ENCODE results near the gene BATF2.
A peak's percentile ranks its signal among the peaks of the same experiment; 100 is the strongest.
"Not testable (repeated sequence)": the region's sequence is repeated elsewhere in the genome, so short reads cannot be mapped to it uniquely, and the experiment has no call there.

Gene BATF2

DNA sequence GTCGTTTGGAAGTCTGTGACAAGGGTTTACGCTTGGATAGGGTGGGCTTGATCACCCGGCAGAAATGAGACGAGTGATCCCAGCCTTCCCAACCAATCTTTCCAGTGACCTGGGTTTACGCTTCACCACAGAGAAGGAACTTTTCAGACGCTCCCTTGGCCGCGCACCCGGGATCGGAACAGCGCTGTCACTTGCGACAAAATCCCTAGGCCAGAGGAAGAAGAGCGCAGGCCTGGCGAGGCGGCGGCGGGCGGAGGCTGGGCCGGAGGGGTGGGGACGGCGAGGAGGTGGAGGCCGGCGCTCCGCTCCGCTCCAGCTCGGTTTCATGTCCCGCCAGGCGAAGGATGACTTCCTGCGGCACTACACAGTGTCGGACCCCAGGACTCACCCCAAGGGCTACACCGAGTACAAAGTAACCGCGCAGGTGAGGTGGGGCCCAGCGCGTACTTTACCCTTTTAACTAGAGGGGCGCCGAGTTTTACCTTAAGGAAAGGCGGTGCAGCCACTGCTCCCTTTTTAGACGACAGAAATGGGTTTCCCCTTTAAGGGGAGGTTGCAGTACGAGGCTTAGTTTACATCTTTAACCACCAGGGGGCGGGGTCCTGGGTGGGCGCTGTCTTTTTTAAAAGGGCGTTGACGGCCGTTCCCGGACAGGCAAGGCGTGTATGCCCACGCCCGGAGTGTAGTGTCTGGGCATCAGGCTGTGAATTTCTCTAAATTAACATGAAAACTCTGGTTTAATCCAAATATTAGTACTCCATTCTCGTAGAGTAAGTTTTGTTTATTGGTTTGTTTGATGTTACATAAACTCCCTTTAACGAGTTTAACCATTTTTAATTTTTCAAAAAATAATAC, 30.7 kb upstream of the BATF2 start, which contains the start of gene SNX15:
TSS of gene SNX15 (plus strand) at position 227 of the 855 bp plus-strand sequence. CDS start at position 326, 99 bp downstream.
- peak within 1 kb of the TSS; percentile 66 for H3K4me3 ChIP-seq (ENCODE audit: low read length)
- no peaks in the 10 kb centered on the region for H3K9me3 ChIP-seq (ENCODE audit: insufficient read depth, low read depth, low read length)
- H3K9ac ChIP-seq (ENCODE audit: low read depth, low read length), result peak within 1 kb of the TSS; percentile 51; the same call in 1 of the 2 replicates
- H3K4me1 ChIP-seq (ENCODE audit: insufficient read depth, low read length), result peaks cover 5% of the 10 kb centered on the region; the same call in 1 of the 2 replicates
- H3K27me3 ChIP-seq (ENCODE audit: insufficient read depth, low read length), result no peaks in the 10 kb centered on the region
- H3K27ac ChIP-seq (ENCODE audit: low read length), result peak within 1 kb of the TSS; percentile 51
- H3K36me3 ChIP-seq (ENCODE audit: insufficient read depth, low read depth, low read length), result no peaks in the 10 kb centered on the region

DNA sequence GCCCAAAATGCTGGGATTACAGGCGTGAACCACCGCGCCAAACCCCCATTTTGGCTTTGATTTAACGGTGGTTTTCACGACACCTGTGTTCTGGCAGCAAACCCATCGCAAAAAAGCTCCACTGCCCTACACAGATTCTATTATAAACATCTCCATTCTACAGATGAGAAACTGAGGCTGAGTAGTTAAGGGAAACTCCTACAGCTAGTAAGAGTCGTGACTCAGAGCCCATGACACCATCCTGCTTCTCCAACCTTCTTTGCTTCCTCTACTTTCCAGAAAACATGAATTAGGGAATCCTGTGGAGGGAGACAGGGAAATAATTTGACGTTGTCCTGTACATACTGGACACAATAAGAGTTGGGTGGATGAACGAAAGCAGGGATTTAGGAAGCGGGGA, 30.0 kb upstream of the BATF2 start:
- no peak overlapping the region for H3K9ac ChIP-seq (ENCODE audit: low read depth, low read length)
- H3K4me3 ChIP-seq (ENCODE audit: low read length), result peak overlapping the region; percentile 66
- H3K36me3 ChIP-seq (ENCODE audit: insufficient read depth, low read depth, low read length), result peaks cover 5% of the 10 kb centered on the region; the same call in 1 of the 2 replicates
- no peaks in the 10 kb centered on the region for H3K9me3 ChIP-seq (ENCODE audit: insufficient read depth, low read depth, low read length)
- H3K27ac ChIP-seq (ENCODE audit: low read length), result no peak overlapping the region
- H3K4me1 ChIP-seq (ENCODE audit: insufficient read depth, low read length), result peaks cover 5% of the 10 kb centered on the region; the same call in 1 of the 2 replicates
- no peaks in the 10 kb centered on the region for H3K27me3 ChIP-seq (ENCODE audit: insufficient read depth, low read length)

DNA sequence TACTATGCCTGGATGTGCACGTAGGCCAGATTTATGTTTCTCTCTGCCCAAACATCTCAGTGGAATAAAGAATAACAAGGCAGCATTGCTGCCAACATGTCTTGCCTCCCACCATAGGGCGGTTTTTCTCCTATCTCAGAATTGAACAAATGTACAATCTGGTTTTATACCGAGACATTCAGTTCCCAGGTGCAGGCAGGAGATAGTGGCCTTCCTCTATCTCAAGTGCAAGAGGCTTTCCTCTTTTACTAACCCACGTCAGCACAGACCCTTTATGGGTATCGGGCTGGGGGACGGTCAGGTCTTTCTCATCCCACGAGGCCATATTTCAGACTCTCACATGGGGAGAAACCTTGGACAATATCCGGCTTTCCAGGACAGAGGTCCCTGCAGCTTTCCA, 26.7 kb upstream of the BATF2 start:
- H3K27me3 ChIP-seq (ENCODE audit: insufficient read depth, low read length); H3K9me3 ChIP-seq (ENCODE audit: insufficient read depth, low read depth, low read length); H3K9ac ChIP-seq (ENCODE audit: low read depth, low read length); H3K4me1 ChIP-seq (ENCODE audit: insufficient read depth, low read length); H3K27ac ChIP-seq (ENCODE audit: low read length); H3K4me3 ChIP-seq (ENCODE audit: low read length): not testable (repeated sequence)
- H3K36me3 ChIP-seq (ENCODE audit: insufficient read depth, low read depth, low read length), result peaks cover 27% of the 10 kb centered on the region

DNA sequence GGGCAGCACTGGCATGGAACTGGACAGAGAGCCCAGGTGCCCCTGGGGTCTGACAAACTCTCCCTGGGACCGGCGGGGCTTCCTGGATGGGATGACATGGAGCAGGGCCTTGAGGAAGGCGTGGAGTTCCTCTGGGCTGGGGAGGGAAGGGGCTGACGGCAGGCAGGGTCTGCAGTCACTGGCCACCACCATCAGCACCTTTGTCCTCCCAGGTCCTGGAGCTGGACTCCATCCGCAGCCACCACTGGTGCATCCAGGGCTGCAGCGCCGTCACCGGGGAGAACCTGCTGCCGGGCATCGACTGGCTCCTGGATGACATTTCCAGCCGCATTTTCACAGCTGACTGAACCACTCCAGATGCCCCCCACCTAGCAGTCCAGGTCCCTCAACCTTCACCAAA, 24.7 kb upstream of the BATF2 start:
- no peaks in the 10 kb centered on the region for H3K4me1 ChIP-seq (ENCODE audit: insufficient read depth, low read length)
- no peaks in the 10 kb centered on the region for H3K27me3 ChIP-seq (ENCODE audit: insufficient read depth, low read length)
- no peak overlapping the region for H3K27ac ChIP-seq (ENCODE audit: low read length)
- H3K9ac ChIP-seq (ENCODE audit: low read depth, low read length), result no peak overlapping the region
- no peaks in the 10 kb centered on the region for H3K9me3 ChIP-seq (ENCODE audit: insufficient read depth, low read depth, low read length)
- no peak overlapping the region for H3K4me3 ChIP-seq (ENCODE audit: low read length)
- H3K36me3 ChIP-seq (ENCODE audit: insufficient read depth, low read depth, low read length), result peaks cover 37% of the 10 kb centered on the region

DNA sequence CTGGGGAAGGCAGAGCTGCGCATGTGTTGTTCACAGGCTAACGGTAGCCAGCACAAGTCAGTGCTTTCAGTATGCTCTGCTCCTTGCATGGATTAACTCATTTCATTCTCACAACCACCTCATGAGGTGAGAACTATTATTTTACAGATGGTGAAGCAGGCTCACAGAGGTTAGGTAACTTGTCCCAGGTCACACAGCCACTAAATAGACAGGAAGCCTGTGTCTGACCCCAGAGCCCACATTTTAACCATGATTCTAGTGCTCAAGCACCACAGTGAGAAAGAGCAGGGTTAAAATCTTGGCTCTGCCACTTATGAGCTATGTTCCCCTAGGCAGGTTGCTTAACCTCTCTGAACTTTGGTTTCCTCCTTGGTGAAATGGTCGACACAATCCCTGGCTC, 24.2 kb upstream of the BATF2 start:
- peaks cover 37% of the 10 kb centered on the region for H3K36me3 ChIP-seq (ENCODE audit: insufficient read depth, low read depth, low read length)
- no peaks in the 10 kb centered on the region for H3K27me3 ChIP-seq (ENCODE audit: insufficient read depth, low read length)
- H3K4me1 ChIP-seq (ENCODE audit: insufficient read depth, low read length), result no peaks in the 10 kb centered on the region
- H3K4me3 ChIP-seq (ENCODE audit: low read length), result no peak overlapping the region
- H3K9ac ChIP-seq (ENCODE audit: low read depth, low read length), result no peak overlapping the region
- no peak overlapping the region for H3K27ac ChIP-seq (ENCODE audit: low read length)
- no peaks in the 10 kb centered on the region for H3K9me3 ChIP-seq (ENCODE audit: insufficient read depth, low read depth, low read length)

DNA sequence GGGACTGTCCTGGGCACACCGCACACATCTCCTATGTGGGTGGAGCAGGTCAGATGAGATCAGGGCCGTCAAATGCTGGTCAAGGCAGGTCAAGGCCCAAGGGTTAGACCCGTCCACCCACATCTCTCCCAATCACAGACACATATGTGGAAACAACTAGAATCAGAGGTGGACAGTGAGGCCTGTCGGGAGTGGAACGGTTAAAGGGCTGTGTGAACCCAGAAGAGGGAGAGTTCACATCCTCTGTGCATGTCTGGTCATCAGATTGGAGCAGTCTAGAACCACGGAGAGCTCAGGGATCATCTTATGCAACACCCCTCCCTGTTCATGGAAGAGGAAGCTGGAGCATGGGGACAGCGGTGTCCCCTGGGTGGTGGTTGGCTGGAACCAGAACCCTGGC, 23.1 kb upstream of the BATF2 start:
- no peak overlapping the region for H3K27ac ChIP-seq (ENCODE audit: low read length)
- H3K9ac ChIP-seq (ENCODE audit: low read depth, low read length), result no peak overlapping the region
- H3K36me3 ChIP-seq (ENCODE audit: insufficient read depth, low read depth, low read length), result peaks cover 37% of the 10 kb centered on the region
- H3K27me3 ChIP-seq (ENCODE audit: insufficient read depth, low read length), result no peaks in the 10 kb centered on the region
- H3K9me3 ChIP-seq (ENCODE audit: insufficient read depth, low read depth, low read length), result no peaks in the 10 kb centered on the region
- no peaks in the 10 kb centered on the region for H3K4me1 ChIP-seq (ENCODE audit: insufficient read depth, low read length)
- no peak overlapping the region for H3K4me3 ChIP-seq (ENCODE audit: low read length)

DNA sequence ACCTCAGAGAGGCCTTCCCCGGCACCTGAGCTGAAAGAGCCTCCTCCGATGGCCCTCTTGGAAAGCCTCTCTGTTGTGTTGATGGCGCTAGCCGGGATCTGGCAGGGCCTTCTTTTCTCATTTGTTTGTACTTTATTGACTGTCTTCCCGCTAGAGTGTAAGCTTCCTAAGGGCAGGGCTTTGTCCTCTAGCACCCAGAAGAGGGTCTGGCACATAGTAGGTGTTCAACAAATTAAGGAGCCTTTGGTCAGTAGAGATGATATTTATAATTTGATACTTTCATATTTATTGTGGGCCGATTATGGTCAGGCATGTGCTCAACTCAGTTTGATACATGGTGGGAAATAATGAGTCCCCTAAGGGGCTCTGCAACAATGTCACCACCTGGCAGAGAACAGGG, 21.2 kb upstream of the BATF2 start:
- Histone ChIP-seq H3K4me1 (ENCODE audit: insufficient read depth, low read length) (0 out of 2 replicates have a peak, but pooled peaks cover 3% of the 10 kb centered on the region), H3K4me3 (ENCODE audit: low read length) (no peak overlapping the region), H3K9ac (ENCODE audit: low read depth, low read length) (no peak overlapping the region), H3K9me3 (ENCODE audit: insufficient read depth, low read depth, low read length) (no peaks in the 10 kb centered on the region), H3K27ac (ENCODE audit: low read length) (no peak overlapping the region), H3K27me3 (ENCODE audit: insufficient read depth, low read length) (no peaks in the 10 kb centered on the region), H3K36me3 (ENCODE audit: insufficient read depth, low read depth, low read length) (peaks cover 37% of the 10 kb centered on the region)

DNA sequence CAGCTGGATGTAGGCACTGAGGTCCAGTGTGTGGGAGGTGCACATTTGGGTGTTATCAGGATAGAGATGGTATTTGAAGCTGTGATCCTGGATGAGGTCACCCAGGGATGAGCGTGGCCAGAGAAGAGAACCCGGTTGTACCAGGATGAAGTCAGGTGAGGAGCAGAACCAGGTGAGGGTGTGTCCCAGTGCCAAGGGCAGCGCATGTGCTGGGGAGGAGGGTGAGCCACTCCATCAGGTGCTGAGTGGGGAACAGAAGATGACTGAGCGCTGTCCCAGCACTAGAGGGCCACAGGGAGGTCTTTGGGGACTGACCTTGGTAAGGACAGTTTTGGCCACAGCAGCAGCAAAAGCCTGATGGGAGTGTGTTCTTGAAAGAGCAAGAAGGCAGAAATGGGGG, 19.9 kb upstream of the BATF2 start:
- Histone ChIP-seq H3K4me3 (ENCODE audit: low read length) (no peak overlapping the region), H3K9ac (ENCODE audit: low read depth, low read length) (no peak overlapping the region), H3K9me3 (ENCODE audit: insufficient read depth, low read depth, low read length) (no peaks in the 10 kb centered on the region), H3K27me3 (ENCODE audit: insufficient read depth, low read length) (no peaks in the 10 kb centered on the region), H3K36me3 (ENCODE audit: insufficient read depth, low read depth, low read length) (peaks cover 31% of the 10 kb centered on the region), H3K4me1 (ENCODE audit: insufficient read depth, low read length) (0 out of 2 replicates have a peak, but pooled peaks cover 3% of the 10 kb centered on the region), H3K27ac (ENCODE audit: low read length) (no peak overlapping the region)

DNA sequence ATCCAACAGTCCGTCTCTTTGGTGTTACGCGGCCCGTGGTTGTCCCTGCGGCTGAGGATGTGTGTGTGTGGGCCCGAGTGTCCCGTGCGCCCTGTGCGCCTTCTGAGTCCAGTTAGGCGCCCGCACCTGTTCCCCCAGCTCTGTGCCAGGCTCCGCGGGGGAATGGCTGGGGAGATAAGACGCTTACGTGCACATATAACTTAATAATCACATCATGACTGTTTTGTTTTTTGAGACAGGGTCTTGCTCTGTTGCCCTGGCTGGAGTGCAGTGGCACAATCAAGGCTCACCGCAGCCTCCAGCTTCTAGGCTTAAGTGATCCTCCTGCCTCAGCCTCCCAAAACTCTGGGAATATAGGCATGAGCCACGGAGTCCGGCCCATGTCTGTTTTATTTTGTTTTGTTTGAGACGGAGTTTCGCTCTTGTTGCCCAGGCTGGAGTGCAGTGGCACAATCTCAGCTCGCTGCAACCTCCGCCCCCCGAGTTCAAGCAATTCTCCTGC, 18.0 kb upstream of the BATF2 start:
- Histone ChIP-seq H3K4me3 (ENCODE audit: low read length) (peak overlapping the region; percentile 86), H3K4me1 (ENCODE audit: insufficient read depth, low read length) (0 out of 2 replicates have a peak, but pooled peaks cover 3% of the 10 kb centered on the region), H3K9me3 (ENCODE audit: insufficient read depth, low read depth, low read length) (no peaks in the 10 kb centered on the region), H3K27me3 (ENCODE audit: insufficient read depth, low read length) (no peaks in the 10 kb centered on the region), H3K9ac (ENCODE audit: low read depth, low read length) (peak overlapping the region; percentile 93; the same call in 1 of the 2 replicates), H3K27ac (ENCODE audit: low read length) (peak overlapping the region; percentile 49), H3K36me3 (ENCODE audit: insufficient read depth, low read depth, low read length) (peaks cover 19% of the 10 kb centered on the region)

DNA sequence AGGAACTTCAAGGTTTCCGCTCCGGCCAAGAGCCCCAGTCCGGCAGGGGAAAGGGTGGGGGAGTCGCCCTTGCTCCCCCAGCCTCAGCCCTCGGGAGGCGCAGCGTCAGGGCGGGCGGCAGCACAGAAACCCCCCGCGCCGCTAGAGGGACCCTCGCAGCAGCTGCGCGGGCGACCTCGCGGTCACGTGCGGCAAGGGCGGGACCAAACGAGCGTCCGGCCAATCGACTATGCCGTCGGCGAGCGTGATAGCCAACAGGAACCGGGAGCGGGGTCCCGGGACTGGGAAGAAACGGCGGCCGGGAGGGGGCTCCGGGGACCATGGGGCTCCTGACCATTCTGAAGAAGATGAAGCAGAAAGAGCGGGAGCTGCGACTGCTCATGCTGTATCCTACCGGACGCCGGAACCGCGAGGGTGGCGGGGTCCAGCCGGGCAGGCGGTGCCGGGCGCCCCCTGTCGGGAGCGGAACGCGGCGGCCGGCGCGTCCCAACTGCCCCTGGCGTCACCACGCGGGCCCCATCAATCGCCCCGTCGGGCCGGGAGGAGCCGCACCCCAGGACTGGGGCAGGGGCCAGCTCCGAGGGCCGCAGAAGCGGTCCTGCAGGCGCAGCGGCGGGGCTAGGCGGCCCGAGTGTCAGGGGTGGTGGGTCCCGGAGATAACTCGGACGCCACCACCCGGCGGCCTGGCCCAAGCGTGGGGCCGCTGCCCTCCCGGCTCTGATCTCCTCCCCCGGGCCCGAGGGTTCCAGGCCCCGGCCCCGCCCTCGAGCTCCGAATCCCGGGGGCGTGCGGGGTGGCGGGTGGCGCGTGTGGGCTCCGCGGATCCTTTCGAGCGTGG, 17.3 kb upstream of the BATF2 start, which contains the start of gene ARL2:
TSS of gene ARL2 (plus strand) at position 273 of the 838 bp plus-strand sequence. CDS start at position 321, 48 bp downstream.
- no peaks in the 10 kb centered on the region for H3K27me3 ChIP-seq (ENCODE audit: insufficient read depth, low read length)
- H3K27ac ChIP-seq (ENCODE audit: low read length), result peak within 1 kb of the TSS; percentile 49
- H3K9ac ChIP-seq (ENCODE audit: low read depth, low read length), result peak within 1 kb of the TSS; percentile 93
- peak within 1 kb of the TSS; percentile 86 for H3K4me3 ChIP-seq (ENCODE audit: low read length)
- H3K9me3 ChIP-seq (ENCODE audit: insufficient read depth, low read depth, low read length), result no peaks in the 10 kb centered on the region
- H3K36me3 ChIP-seq (ENCODE audit: insufficient read depth, low read depth, low read length), result peaks cover 15% of the 10 kb centered on the region
- H3K4me1 ChIP-seq (ENCODE audit: insufficient read depth, low read length), result 0 out of 2 replicates have a peak, but pooled peaks cover 3% of the 10 kb centered on the region

DNA sequence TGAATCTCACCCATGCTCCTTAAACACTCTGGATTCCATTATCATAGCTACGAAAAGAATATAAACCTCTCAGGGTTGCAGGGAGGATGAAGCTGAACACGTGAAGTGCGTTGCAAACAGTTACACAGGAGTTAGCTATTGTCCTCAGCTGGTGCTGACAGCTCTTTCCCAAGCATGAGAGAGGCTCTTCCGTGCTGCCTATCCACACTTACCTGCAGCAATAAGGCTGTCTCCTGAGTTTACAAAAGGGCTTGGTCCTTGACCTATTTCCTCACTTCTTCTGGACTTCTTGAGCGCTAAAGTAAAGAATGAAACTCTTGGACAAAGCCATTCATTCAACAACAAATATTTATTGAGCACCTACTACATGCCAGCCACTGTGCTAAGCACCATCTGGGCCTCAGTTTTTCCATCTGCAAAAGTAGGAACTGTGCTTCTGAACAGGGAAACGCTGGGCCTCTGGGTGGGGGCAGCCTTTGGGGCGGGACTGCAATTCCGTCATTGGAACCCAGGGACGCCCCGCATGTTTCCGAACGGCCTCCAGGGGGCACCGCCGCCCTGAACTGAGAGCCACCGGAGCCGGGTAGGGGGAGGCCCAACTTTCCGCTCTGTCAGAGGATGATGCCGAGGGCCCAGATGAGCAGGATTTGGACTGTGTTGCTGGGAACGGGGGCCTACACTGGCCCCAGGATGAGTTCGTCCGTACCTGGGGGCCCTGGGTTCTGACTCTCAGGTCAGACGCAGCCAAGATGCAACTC, 16.5 kb upstream of the BATF2 start:
- Histone ChIP-seq H3K4me3 (ENCODE audit: low read length) (peak overlapping the region; percentile 86), H3K4me1 (ENCODE audit: insufficient read depth, low read length) (0 out of 2 replicates have a peak, but pooled peaks cover 3% of the 10 kb centered on the region), H3K27ac (ENCODE audit: low read length) (no peak overlapping the region), H3K36me3 (ENCODE audit: insufficient read depth, low read depth, low read length) (peaks cover 8% of the 10 kb centered on the region), H3K9me3 (ENCODE audit: insufficient read depth, low read depth, low read length) (no peaks in the 10 kb centered on the region), H3K9ac (ENCODE audit: low read depth, low read length) (peak overlapping the region; percentile 93), H3K27me3 (ENCODE audit: insufficient read depth, low read length) (no peaks in the 10 kb centered on the region)

Data from iPS-20b (cell line).